HG03108 (cell line): Measurements from ENCODE around the gene FIBP.
A peak's percentile ranks its signal among the peaks of the same experiment; 100 is the strongest.

Source experiments
- ATAC-seq: cut with Tn5 transposase; IDR thresholded peaks from one replicate; pipeline ENCODE4 v1.9.1; 2021; ENCODE audit warnings: moderate library complexity; ENCODE audit not compliant: unreplicated experiment

Gene FIBP

DNA sequence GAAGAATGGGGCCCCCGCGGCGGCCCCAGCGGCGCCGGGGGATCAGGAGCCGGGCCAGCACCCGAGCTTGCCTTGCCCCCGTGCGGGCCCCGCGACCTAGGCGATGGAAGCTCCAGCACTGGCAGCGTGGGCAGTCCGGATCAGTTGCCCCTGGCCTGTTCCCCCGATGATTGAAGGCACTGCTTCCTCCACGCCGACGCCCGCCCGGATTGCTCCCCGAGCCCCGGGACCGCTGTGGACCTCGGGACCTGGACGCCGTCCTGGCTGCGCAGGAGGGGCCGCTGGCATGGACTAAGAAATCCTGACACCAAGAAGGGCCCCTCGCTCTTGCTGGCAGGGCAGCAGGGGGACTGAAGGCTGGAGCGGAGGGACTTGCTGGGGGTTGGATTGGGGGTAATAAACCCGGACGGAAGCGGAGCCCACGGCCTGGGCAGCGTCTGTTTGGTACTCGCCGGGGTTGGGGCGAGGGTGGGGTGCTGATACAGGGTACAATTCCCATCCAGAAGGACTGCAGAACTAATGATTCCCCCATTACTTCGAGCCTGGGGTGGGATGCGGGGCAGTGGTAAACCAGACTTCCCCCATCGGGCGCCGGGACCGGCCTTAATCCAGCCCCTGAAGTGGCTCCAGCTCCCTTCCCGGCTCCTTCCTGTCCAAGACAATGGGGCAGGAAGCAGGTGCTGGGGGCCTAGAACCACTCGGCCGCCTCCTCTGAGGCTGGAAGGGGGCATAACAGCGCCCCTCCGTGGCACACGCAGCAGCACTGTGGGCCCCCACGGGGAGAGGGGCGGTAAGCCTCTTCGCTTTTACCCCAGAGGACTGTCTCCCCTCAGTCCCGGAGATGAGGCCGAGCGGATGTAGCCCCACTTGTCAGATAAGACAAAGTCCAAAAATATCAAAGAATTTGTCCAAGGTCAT, 3.2 kb upstream of the FIBP start:
- no peak for ATAC-seq

- peak; percentile 43 for ATAC-seq
Measured at GRCh38 chr11:65890324-65891218, 2.3 kb upstream of the FIBP start, which contains the start of gene CCDC85B. TSS of gene CCDC85B (plus strand) at chr11:65890673. CDS start at chr11:65890784, 111 bp downstream.

GRCh38 chr11:65887723-65888162, 528 bp downstream of the FIBP start:
- no peak for ATAC-seq

DNA sequence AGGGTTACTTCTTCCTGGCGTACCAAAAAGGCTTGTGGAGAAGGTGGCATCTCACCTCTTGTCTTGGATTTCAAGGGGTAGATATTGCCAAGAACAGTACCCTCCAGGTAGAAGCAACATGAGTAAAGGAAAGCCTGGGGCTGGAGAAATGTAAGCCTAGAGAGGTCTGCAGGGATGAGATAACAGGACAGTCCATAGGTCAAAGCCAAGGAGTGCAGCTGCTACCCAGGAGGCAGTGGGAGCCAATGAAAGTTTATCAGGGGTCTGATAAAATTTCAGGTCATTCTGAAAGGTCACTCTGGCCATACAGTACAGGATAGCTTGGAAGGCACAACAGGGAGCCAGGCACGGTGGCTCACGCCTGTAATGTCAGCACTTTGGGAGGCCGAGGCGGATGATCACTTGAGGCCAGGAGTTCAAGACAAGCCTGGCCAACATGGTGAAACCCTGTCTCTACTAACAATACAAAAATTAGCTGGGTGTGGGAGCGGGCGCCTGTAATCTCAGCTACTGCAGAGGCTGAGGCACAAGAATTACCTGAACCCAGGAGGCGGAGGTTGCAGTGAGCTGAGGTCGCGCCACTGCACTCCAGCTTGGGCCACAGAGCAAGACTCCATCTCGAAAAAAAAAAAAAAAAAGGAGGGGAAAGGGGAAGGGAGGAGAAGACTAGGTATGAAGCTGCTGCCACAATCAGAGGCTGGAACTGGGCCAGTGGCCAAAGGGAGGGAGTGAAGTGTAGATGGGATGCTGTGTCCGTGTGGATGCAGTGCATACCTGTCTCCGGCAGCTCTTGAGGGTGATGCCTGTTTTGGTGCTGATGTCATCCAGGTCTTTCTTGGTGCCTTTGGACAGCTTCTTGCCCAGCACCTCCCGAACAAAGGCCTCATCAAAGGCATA, 1.2 kb downstream of the FIBP start:
- no peak for ATAC-seq

GRCh38 chr11:65885808-65886536, 2.3 kb downstream of the FIBP start:
- ATAC-seq, result no peak

DNA sequence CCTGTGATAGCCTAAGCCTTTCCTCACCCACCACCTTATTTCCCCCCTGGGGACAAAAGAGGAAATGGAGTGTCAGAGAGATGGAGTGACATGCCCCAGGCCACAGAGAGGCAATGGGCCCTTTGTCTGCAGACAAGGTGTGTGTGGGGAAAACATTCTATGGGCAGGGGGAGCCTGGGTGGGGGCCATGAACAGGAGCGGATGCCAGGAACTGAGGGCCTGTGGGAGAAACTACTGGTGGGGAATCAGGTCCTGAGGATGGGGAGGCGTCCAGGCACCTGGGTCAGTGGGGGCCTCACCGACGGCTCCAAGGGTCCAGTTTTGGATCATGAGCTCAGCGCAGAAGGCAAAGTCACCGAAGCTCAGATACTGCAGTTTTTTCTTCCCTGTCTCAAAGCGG, 3.0 kb downstream of the FIBP start:
- no peak for ATAC-seq

DNA sequence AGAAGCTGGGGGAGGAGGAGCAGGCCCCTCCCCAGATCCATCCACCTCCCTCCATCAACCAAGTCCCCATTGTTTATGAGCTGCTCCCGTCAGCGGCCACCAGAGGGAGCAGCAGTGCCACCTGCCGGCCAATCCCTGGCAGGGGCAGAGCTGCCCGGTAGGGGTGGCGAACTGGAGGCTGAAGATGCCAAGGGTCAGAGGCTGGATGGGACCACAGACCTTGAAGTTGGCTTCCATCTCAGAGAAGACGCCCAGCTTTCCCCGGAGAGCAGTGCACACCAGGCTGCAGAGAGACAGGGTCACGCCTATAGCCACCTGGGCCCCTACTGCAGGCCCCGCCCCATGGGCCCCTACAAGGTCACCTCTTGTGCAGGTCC, 3.6 kb downstream of the FIBP start:
- ATAC-seq, result no peak

DNA sequence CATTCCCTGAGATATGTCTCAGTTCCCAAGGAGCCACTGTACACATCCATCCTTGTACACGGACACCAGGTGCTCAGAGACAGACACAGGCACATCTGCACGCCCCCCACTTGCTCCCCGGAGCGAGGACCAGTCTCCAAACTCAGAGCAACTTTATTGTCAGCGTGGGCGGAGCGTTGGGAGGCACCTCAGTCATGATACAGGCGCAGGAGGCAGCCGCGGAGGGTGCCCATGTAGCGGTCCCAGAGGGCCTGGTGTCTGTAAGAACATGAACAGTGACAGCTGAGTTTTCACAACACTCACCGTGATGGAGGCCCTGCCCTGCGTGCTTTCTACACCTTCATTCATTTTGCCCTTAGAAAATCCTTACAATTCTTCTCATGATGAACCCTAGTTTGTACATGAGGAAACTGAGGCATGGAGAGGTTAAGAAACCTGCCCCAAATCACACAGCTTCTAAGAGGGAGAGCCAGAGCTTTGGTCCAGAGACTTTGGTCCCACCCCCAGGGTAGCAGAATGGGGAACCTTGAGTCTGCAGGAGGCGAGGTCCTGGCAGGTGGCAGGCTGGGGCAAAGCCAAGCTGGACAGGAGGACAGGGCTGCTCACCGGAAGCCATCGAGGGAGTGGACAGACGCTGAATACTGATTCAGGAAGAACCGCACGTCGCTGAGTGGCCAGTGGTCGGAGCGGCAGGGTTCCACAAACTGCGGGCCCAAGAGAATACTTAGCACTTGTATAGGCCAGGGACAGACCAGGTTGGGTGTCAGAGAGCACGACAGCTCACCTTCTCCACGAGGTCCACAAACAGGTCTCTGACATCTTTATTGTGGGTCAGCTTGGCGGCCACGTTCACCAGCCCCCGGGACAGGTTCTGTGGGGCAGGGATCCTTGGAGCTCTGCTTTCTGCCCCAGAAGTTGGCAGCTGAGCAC, 4.2 kb downstream of the FIBP start:
- ATAC-seq, result no peak

GRCh38 chr11:65883058-65883761, 5.1 kb downstream of the FIBP start:
- no peak for ATAC-seq

DNA sequence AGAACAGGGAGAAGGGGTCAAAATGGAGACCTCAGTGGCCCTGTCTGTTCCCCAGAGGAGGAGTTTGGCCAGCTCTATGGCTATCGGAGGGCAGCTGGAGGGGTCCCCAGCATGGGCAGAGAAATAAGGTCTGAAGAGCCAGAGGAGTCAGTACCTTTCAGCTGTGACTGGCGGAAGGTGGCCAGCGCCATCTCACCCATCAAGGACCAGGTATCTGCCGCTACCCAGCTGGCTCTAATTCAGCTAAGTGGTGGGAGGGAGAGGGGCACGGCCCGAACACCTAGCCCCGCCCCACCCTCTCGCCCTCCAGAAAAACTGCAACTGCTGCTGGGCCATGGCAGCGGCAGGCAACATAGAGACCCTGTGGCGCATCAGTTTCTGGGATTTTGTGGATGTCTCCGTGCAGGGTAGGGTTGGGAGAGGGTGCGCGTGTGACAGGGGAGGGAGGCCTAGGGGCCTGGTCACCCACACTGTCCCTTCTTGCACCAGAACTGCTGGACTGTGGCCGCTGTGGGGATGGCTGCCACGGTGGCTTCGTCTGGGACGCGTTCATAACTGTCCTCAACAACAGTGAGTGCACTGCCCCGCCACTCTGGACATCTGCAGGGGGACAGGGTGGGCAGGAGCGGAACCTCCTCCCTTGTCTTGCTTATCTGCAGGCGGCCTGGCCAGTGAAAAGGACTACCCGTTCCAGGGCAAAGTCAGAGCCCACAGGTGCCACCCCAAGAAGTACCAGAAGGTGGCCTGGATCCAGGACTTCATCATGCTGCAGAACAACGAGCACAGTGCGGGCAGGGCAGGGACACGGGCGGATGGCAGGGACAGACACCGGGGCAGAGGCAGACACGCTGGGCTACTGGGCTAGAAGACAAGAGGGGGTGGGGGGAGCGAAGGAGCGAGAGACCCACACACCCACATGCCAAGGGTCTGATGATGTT, 5.9 kb downstream of the FIBP start:
- ATAC-seq, result no peak

- no peak for ATAC-seq
Measured at GRCh38 chr11:65880844-65881421, 7.3 kb downstream of the FIBP start.

DNA sequence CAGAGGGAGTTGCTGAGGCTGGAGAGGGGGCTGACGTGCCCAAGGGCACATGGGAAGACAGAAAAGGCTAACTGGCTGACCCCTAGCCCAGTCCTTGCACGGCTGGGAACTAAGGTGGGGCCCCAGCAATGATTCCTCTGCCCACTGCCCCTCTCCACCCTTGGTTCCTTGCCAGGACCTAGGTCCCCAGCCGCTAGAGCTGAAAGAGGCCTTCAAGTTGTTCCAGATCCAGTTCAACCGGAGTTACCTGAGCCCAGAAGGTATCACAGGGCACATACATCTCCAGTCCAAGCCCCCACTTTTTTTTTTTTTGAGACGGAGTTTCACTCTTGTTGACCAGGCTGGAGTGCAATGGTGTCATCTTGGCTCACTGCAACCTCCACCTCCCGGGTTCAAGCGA, 8.2 kb downstream of the FIBP start:
- ATAC-seq, result no peak

DNA sequence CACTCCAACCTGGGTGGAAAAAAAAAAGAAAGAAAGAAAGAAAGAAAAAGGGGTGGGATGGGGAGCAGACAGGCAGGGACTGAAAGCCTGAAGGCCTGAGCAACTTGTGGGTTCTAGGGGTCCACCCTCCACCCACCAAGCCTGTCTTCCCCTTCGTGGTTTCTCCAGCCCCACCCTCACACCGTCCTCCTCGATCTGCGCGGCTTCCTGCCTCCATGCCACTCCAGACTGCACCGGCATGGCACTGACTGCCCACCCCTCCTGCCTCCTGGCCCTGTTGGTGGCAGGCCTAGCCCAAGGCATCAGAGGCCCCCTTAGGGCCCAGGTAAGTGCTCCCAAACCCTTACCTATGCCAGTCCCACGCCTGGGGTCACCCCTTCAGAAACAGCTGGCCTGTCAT, 8.7 kb downstream of the FIBP start, which contains the start of gene CTSW:
Gene CTSW, plus strand, starts transcription at position 221 of the 400 bp plus-strand sequence. Its CDS starts 18 bp downstream, at position 239.
- no peak for ATAC-seq

DNA sequence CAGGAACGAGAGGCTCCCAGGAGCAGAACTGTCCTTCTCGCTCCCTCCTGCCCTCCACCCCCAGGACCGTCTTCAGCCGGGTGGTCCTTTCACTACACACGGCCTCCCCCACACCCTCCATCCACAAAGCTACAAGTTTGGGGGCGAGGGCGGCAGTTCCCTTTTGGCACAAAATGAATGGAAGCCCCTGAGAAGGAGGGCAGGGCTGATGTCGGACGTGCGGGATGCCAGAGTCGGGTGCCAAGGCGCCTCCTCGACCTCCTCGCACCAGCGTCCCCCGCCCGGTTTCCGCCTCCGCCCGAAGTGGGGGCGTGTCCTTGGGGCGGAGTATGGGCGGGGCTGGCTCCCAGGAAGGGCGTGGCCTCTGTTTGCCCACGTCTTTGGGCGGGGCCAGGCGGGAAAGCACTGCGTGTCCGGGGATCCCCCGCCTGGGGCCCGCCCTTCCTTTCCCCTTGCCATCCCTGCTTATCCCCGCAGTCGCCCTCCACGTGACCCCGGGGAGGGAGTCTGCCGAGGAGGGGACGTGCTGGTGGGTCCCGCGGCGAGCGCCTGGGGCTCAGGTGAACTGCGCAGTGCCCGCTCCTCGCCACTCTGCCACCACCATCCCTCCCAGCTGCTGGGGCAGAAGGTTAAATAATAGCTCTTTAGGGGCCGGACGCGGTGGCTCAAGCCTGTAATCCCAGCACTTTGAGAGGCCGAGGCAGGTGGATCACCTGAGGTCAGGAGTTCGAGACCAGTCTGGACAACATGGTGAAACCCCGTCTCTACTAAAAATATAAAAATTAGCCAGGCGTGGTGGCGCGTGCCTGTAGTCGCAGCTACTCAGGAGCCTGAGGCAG, 14.7 kb downstream of the FIBP start:
- peak; percentile 68 for ATAC-seq

GRCh38 chr11:65872586-65873317, 15.5 kb downstream of the FIBP start, which contains the start of gene EFEMP2:
TSS of gene EFEMP2 (minus strand) at chr11:65872800. CDS start at chr11:65872354, 446 bp downstream.
- no peak for ATAC-seq
